Measurements from ENCODE around the gene MDP1.

The MDP1 gene

DNA sequence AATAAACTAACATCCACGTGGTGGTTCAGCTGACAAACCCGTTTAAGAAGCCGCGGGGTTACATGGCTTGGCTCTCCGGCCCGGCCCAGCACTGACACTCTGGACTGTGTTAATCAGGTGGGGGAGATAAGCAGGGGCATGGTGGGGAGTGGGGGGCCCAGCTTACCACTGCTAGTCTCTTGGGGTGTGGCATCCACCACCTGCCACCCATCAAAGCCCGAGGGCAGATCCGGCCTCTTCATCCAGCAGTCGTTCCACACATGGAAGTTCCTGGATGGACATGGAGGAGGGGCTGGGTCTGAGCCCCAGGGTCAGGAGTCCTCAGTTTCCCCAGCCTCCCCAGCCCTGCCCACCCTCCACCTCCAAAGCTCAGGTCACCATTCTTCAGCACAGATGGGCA, 42.3 kb upstream of the MDP1 start:
- no peak for DNase-seq (ENCODE audit: low read depth)
- TF ChIP-seq, protein P1, sequence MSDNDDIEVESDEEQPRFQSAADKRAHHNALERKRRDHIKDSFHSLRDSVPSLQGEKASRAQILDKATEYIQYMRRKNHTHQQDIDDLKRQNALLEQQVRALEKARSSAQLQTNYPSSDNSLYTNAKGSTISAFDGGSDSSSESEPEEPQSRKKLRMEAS (IDR thresholded peaks at IDR 0.05; ENCODE audit: low read depth, low read length) = no peak
- TF ChIP-seq, protein P2, sequence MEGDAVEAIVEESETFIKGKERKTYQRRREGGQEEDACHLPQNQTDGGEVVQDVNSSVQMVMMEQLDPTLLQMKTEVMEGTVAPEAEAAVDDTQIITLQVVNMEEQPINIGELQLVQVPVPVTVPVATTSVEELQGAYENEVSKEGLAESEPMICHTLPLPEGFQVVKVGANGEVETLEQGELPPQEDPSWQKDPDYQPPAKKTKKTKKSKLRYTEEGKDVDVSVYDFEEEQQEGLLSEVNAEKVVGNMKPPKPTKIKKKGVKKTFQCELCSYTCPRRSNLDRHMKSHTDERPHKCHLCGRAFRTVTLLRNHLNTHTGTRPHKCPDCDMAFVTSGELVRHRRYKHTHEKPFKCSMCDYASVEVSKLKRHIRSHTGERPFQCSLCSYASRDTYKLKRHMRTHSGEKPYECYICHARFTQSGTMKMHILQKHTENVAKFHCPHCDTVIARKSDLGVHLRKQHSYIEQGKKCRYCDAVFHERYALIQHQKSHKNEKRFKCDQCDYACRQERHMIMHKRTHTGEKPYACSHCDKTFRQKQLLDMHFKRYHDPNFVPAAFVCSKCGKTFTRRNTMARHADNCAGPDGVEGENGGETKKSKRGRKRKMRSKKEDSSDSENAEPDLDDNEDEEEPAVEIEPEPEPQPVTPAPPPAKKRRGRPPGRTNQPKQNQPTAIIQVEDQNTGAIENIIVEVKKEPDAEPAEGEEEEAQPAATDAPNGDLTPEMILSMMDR (IDR thresholded peaks at IDR 0.05; ENCODE audit: low read depth, low read length) = no peak
- TF ChIP-seq POLR2A (IDR thresholded peaks at IDR 0.05; ENCODE audit: extremely low read depth, insufficient read length) = no peak
- TF ChIP-seq MYC (IDR thresholded peaks at IDR 0.05; ENCODE audit: low read depth, low read length) = no peak
- H3K4me3 ChIP-seq (ENCODE audit: low read depth, low read length) = no peak overlapping the region

DNA sequence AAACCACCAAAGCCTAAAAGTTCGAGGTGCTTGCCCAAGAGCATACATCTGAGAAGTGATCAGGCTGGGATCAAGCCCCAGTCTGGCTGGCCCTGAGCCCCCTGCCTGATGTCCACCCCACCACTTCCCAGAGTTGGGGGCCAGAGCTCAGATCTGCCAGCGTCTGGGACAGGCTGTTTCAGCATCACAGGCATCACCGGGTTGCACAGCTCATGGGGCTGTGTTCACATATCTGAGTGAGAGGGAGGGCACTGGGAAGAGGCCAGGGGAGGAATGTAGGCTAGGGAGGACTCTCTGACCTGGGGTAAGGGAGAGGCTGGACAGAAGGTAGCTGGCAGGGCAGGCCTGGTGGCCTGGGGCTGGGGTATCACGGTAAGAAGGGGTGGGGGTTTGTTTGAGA, 41.1 kb upstream of the MDP1 start:
- DNase-seq (ENCODE audit: low read depth) = no peak
- TF ChIP-seq, protein P2 (IDR thresholded peaks at IDR 0.05; ENCODE audit: low read depth, low read length) = no peak
- TF ChIP-seq POLR2A (IDR thresholded peaks at IDR 0.05; ENCODE audit: extremely low read depth, insufficient read length) (no peak), MYC (IDR thresholded peaks at IDR 0.05; ENCODE audit: low read depth, low read length) (no peak)
- TF ChIP-seq, protein P1 (IDR thresholded peaks at IDR 0.05; ENCODE audit: low read depth, low read length) = no peak
- H3K4me3 ChIP-seq (ENCODE audit: low read depth, low read length) = no peak overlapping the region

DNA sequence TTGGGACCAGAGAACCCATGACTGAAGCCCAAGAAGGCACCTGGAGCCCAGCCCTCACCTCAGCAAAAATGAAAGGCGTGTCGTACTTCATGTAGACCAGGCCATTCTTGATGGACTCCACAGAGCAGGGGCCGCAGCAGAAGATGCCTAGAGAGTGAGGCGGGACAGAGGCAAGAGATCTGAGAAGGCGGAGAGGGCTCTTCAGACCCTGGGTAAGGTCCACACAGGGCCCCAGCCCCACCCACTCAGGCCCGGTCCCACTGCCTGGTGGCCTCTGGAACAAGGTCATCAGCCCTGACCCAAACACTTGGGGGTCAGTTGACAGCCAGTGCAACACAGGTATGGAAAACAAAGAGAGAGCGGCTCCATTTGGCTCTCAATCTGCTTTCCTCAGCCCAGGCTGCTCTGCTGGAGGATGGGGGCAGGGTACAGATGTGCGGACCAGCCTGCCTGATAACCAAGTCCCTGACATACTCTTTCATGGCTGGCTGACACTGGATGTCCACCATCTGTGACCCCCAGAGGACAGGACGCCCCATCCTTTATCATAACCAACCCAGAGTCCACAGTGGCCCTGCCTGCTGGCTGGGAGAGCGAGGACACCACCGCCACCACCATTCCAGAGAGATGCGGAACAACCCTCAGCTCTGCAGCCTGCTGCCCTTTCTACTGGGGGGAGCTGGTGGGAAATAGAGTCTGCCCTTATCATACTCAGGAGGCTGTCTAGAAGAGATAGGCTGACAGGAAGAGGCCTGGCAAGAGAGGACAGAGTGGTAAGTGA, 40.3 kb upstream of the MDP1 start:
- no peak overlapping the region for H3K4me3 ChIP-seq (ENCODE audit: low read depth, low read length)
- no peak for DNase-seq (ENCODE audit: low read depth)
- TF ChIP-seq POLR2A (IDR thresholded peaks at IDR 0.05; ENCODE audit: extremely low read depth, insufficient read length) (no peak), MYC (IDR thresholded peaks at IDR 0.05; ENCODE audit: low read depth, low read length) (no peak)
- TF ChIP-seq, protein P1 (IDR thresholded peaks at IDR 0.05; ENCODE audit: low read depth, low read length) = no peak
- TF ChIP-seq, protein P2 (IDR thresholded peaks at IDR 0.05; ENCODE audit: low read depth, low read length) = no peak

DNA sequence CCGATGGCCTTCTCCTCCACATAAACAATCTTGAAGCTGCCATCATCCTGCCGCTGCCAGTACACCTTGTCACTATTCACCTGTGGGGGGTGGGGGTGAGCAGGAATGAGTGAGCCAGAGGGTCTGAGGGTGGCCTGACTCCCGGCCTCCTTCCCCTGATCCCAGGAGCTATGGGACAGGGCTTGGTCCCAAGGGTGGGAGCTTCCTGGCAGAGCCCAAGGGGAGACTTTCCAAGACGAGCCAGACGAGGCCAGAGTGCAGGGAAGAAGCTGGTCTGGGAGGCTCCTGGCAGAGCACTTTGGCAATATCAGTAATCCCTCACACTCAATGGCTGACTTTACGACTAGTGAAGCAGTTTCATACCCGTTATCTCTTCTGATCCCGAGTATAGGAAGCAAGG, 39.6 kb upstream of the MDP1 start:
- TF ChIP-seq MYC (IDR thresholded peaks at IDR 0.05; ENCODE audit: low read depth, low read length) (no peak), POLR2A (IDR thresholded peaks at IDR 0.05; ENCODE audit: extremely low read depth, insufficient read length) (no peak)
- TF ChIP-seq, protein P1 (IDR thresholded peaks at IDR 0.05; ENCODE audit: low read depth, low read length) = no peak
- TF ChIP-seq, protein P2 (IDR thresholded peaks at IDR 0.05; ENCODE audit: low read depth, low read length) = no peak
- DNase-seq (ENCODE audit: low read depth) = no peak
- H3K4me3 ChIP-seq (ENCODE audit: low read depth, low read length) = no peak overlapping the region

DNA sequence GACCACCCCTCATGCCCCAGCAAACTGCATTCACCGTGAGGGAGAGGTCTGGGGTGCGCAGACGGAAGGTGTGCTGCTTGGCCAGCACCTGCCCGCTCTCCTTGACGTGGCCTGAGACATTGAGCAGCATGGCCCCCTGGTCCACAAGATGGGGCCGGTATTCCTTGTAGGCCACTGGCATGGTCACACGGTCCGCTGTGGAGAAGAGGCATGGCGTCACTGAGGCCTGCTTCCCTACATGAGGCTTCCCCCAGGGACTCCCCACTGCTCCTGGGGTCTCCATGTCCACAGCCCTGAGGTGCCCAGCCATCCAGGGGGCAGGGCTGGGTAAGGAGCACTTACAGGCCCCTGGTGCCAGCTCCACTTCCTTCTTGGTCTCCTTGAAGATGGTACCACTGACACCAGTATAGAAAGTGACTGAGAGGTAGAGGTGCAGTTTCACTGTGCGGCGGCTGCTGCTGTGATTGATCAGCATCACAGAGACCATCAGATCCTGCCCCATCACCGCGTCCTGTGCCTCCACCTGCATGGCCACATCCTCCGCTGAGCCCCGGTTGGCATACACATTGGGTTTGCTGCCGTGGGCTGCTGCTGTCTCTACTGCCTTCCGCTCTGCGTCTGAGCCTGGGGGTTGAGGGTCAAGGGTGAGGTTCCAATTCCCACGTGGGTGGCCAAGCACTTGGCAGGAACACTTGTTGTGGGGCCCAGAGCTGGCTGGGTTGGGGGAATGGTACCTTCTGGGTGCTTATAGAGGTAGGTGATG, 38.9 kb upstream of the MDP1 start:
- TF ChIP-seq MYC (IDR thresholded peaks at IDR 0.05; ENCODE audit: low read depth, low read length) (no peak), POLR2A (IDR thresholded peaks at IDR 0.05; ENCODE audit: extremely low read depth, insufficient read length) (no peak)
- TF ChIP-seq, protein P2 (IDR thresholded peaks at IDR 0.05; ENCODE audit: low read depth, low read length) = no peak
- TF ChIP-seq, protein P1 (IDR thresholded peaks at IDR 0.05; ENCODE audit: low read depth, low read length) = no peak
- DNase-seq (ENCODE audit: low read depth) = no peak
- no peak overlapping the region for H3K4me3 ChIP-seq (ENCODE audit: low read depth, low read length)

All from NB4 (cell line).